ENCODE results near the gene MGAT3. TPM values are rescaled to one million over a fixed set of nuclear protein-coding genes. Genes with fewer than 3 reads are reported as not detected.

MGAT3 gene
- total RNA-seq, 4 donors from 2014 or later: 0.45 to 1.6 (median 0.90) TPM

DNA sequence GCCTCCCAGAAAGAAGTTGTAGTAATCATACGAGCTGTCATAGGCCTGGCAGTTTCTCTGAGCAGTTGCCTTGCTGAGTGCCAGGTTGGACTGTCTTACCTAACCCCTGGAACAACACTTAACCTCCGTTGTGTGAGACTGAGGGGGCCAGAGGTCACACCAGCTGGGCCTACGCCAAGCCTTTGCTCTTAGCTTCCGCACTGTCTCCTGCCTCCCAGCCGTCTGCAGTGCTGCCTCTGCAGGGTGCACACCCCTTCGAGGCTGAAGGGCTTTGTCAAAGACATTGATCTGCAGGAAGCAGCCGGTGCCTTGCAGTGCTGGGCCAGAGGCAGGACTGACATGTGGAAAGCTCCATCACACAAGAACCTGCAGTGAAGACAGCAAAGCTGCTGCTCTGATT is 40.5 kb upstream of the MGAT3 start:
- Histone ChIP-seq H3K27ac (no peak overlapping the region), H3K4me1 (peaks cover 0 to 11% of the 10 kb centered on the region in 2 donors), H3K4me3 (replicated peaks in 1 of 3) (no peak overlapping the region), H3K9me3 (no peaks in the 10 kb centered on the region), H3K27me3 (no peaks in the 10 kb centered on the region), H3K36me3 (peaks cover 34 to 44% of the 10 kb centered on the region in 2 donors)
- 82 to 89% methylated on average over 6 to 7 of the region's 7 CpGs for WGBS, 2 donors
- intact Hi-C loops (cut with DNase I): no loop called here
- TF ChIP-seq, protein P1, sequence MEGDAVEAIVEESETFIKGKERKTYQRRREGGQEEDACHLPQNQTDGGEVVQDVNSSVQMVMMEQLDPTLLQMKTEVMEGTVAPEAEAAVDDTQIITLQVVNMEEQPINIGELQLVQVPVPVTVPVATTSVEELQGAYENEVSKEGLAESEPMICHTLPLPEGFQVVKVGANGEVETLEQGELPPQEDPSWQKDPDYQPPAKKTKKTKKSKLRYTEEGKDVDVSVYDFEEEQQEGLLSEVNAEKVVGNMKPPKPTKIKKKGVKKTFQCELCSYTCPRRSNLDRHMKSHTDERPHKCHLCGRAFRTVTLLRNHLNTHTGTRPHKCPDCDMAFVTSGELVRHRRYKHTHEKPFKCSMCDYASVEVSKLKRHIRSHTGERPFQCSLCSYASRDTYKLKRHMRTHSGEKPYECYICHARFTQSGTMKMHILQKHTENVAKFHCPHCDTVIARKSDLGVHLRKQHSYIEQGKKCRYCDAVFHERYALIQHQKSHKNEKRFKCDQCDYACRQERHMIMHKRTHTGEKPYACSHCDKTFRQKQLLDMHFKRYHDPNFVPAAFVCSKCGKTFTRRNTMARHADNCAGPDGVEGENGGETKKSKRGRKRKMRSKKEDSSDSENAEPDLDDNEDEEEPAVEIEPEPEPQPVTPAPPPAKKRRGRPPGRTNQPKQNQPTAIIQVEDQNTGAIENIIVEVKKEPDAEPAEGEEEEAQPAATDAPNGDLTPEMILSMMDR (IDR thresholded peaks at IDR 0.05): no peak
- TF ChIP-seq POLR2A (IDR thresholded peaks at IDR 0.05): no peak
- DNase-seq: no peak

DNA sequence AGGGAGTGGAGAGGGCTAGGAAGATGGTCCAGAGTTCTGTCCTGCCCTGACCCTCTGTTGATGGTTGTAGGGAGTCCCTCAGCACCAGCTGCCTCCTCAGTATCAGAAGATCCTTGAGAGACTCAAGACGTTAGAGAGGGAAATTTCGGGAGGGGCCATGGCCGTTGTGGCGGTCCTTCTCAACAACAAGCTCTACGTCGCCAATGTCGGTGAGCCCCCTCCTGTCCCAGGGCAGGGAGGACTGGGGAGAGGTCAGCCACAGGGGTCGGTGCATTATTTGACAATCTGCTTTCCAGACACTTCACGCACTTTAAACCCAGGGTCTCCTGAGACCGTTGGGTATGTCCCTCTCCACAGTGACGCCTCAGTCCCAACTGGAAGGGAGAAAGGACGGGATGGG is 39.2 kb upstream of the MGAT3 start:
- TF ChIP-seq, protein P1 (IDR thresholded peaks at IDR 0.05): no peak
- TF ChIP-seq POLR2A (IDR thresholded peaks at IDR 0.05): no peak
- Histone ChIP-seq H3K36me3 (peaks cover 40 to 51% of the 10 kb centered on the region in 2 donors), H3K9me3 (no peaks in the 10 kb centered on the region), H3K27me3 (no peaks in the 10 kb centered on the region), H3K4me3 (replicated peaks in 1 of 3) (no peak overlapping the region), H3K27ac (no peak overlapping the region), H3K4me1 (peaks cover 0 to 4% of the 10 kb centered on the region in 2 donors)
- DNase-seq: no peak
- intact Hi-C loops (cut with DNase I): no loop called here
- 94% methylated on average over 12 of the region's 12 CpGs for WGBS, 2 donors

DNA sequence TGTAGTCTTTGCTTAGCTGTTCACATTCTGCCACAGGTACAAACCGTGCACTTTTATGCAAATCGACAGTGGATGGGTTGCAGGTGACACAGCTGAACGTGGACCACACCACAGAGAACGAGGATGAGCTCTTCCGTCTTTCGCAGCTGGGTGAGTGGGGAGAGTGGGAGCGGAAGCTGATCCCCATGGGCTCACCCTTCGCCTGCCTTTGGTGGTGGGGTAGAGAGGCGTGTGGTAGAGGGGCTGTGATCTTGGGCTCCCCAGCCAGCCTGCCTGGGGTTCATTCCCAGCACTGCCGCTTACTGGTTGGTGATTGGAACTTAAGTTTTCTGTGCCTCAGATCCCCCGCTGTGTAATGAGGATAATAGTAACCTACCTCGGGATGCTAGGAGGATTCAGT is 38.1 kb upstream of the MGAT3 start:
- Histone ChIP-seq H3K4me1 (peaks cover 0 to 4% of the 10 kb centered on the region in 2 donors), H3K27ac (no peak overlapping the region), H3K27me3 (no peaks in the 10 kb centered on the region), H3K4me3 (replicated peaks in 1 of 3) (no peak overlapping the region), H3K9me3 (no peaks in the 10 kb centered on the region), H3K36me3 (peaks cover 40 to 51% of the 10 kb centered on the region in 2 donors)
- intact Hi-C loops (cut with DNase I): no loop called here
- 95% methylated on average over 11 to 12 of the region's 12 CpGs for WGBS, 2 donors
- TF ChIP-seq, protein P1 (IDR thresholded peaks at IDR 0.05): no peak
- TF ChIP-seq POLR2A (IDR thresholded peaks at IDR 0.05): no peak
- DNase-seq: no peak

DNA sequence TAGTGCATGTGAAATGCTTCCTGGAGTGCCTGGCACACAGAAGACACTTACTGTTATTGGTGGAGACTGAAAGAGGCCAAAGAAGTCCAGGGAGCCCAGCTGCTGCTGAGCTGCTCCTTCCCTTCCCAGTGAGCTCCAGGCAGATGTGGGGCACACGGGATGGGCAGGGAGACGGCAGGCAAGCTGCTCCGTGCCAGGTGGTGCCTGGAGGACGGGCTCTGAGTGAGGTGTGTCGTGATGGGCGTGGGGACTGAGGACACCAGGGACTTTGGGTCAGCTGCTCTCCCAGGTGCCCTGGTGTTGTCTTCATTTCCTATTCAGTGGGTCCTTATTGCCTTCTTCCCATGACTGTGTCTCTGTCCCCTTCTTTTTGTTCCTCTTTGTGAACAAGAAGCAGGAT is 37.7 kb upstream of the MGAT3 start:
- TF ChIP-seq, protein P1 (IDR thresholded peaks at IDR 0.05): no peak
- TF ChIP-seq POLR2A (IDR thresholded peaks at IDR 0.05): no peak
- no peaks in the 10 kb centered on the region for H3K9me3 ChIP-seq
- intact Hi-C loops (cut with DNase I): no loop called here
- H3K4me1 ChIP-seq: peaks cover 0 to 4% of the 10 kb centered on the region in 2 donors
- no peaks in the 10 kb centered on the region for H3K27me3 ChIP-seq
- no peak for DNase-seq
- no peak overlapping the region for H3K4me3 ChIP-seq (replicated peaks in 1 of 3)
- peaks cover 40 to 53% of the 10 kb centered on the region in 2 donors for H3K36me3 ChIP-seq
- H3K27ac ChIP-seq: no peak overlapping the region
- 94% methylated on average over 6 of the region's 6 CpGs for WGBS, 2 donors

DNA sequence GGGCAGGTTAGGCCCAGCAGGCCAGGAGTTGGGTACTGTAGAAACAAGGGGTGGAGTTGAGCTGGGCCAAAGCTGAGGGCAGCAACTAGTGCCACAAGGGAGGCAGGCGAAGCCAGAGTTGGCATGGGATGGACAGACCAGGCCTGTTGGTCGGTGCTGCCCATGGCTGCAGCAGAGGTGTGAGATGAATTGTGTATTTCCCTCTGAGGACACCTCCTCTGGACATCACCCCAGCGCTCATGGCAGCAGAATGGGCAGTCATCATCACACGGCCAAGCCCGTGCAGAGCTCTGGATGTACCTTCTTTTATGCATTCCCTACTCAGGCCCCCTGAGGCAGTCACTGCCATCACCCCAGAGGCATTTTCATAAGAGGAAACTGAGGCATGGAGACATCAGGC is 36.9 kb upstream of the MGAT3 start:
- DNase-seq: no peak
- H3K27me3 ChIP-seq: no peaks in the 10 kb centered on the region
- no peaks in the 10 kb centered on the region for H3K9me3 ChIP-seq
- no peak overlapping the region for H3K4me3 ChIP-seq (replicated peaks in 1 of 3)
- TF ChIP-seq, protein P1 (IDR thresholded peaks at IDR 0.05): no peak
- TF ChIP-seq POLR2A (IDR thresholded peaks at IDR 0.05): no peak
- H3K27ac ChIP-seq: no peak overlapping the region
- H3K36me3 ChIP-seq: peaks cover 45 to 60% of the 10 kb centered on the region in 2 donors
- intact Hi-C loops (cut with DNase I): no loop called here
- peaks cover 0 to 2% of the 10 kb centered on the region in 2 donors for H3K4me1 ChIP-seq
- WGBS, 2 donors: 73 to 94% methylated on average over 2 to 4 of the region's 5 CpGs

All from thyroid gland (tissue), 4 donors.